Measurements from ENCODE around the gene CDT1. TPM values are rescaled to one million over a fixed set of nuclear protein-coding genes. Genes with fewer than 3 reads are reported as not detected.

CDT1 gene
- total and polyA plus RNA-seq, 10 donors: 1.00 to 17.2 (median 3.6) TPM

- Histone ChIP-seq H3K4me3 (peak overlapping the region in 1 of 8 donors; percentile 11), H3K36me3 (peaks cover 0 to 55% (median 6%) of the 10 kb centered on the region in 6 donors), H3K27me3 (replicated peaks in 1 of 7) (no peaks in the 10 kb centered on the region), H3K27ac (peak overlapping the region; percentile 22 to 73 (median 42)), H3K9me3 (peaks cover 0 to 8% (median 0%) of the 10 kb centered on the region in 8 donors), H3K4me1 (peaks cover 24 to 94% (median 68%) of the 10 kb centered on the region in 6 donors)
- DNase-seq: peak; percentile 88
- intact Hi-C loops (cut with DNase I; ENCODE audit: low total_unique reads): no loop called here
- TF ChIP-seq, protein P1, sequence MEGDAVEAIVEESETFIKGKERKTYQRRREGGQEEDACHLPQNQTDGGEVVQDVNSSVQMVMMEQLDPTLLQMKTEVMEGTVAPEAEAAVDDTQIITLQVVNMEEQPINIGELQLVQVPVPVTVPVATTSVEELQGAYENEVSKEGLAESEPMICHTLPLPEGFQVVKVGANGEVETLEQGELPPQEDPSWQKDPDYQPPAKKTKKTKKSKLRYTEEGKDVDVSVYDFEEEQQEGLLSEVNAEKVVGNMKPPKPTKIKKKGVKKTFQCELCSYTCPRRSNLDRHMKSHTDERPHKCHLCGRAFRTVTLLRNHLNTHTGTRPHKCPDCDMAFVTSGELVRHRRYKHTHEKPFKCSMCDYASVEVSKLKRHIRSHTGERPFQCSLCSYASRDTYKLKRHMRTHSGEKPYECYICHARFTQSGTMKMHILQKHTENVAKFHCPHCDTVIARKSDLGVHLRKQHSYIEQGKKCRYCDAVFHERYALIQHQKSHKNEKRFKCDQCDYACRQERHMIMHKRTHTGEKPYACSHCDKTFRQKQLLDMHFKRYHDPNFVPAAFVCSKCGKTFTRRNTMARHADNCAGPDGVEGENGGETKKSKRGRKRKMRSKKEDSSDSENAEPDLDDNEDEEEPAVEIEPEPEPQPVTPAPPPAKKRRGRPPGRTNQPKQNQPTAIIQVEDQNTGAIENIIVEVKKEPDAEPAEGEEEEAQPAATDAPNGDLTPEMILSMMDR (IDR thresholded peaks at IDR 0.05 in 8 of 11, conservative IDR thresholded peaks at IDR 0.05 in 3 of 11): peak in 1 of 11 experiments; percentile 12
- peak; percentile 44 to 51 (median 46) for TF ChIP-seq POLR2AphosphoS5 (IDR thresholded peaks at IDR 0.05)
- no peak for TF ChIP-seq POLR2A (IDR thresholded peaks at IDR 0.05)
- WGBS, 5 donors: 68 to 83% (median 74%) methylated on average over 22 to 26 of the region's 26 CpGs
These were observed 44.2 kb upstream of the CDT1 start for GRCh38 chr16:88759245-88759975.

DNA sequence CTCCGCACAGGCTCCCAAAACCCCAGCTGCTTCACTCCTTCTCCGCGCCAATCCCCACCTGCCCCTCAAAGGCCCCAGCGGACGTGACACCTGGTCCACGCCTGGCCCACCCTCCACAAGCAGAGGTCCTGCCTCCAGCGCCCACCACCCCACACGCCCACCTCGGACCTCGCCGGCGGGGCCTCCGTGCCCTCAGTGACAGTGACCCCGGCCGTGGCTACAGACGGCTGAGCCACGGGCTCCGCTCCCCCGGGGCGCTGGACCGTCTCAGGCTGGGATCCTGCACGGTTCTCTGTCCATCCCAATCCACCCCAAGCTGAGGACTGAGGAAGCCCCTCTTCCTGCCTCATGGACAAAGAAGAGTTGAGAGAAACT lies 43.6 kb upstream of the CDT1 start:
- H3K27me3 ChIP-seq (replicated peaks in 1 of 7): no peaks in the 10 kb centered on the region
- H3K4me3 ChIP-seq: no peak overlapping the region
- TF ChIP-seq, protein P1 (IDR thresholded peaks at IDR 0.05 in 8 of 11, conservative IDR thresholded peaks at IDR 0.05 in 3 of 11): no peak
- TF ChIP-seq POLR2A (IDR thresholded peaks at IDR 0.05) (no peak), POLR2AphosphoS5 (IDR thresholded peaks at IDR 0.05) (no peak)
- H3K27ac ChIP-seq: peak overlapping the region in 5 of 8 donors; percentile 22 to 73 (median 57)
- peaks cover 22 to 94% (median 68%) of the 10 kb centered on the region in 6 donors for H3K4me1 ChIP-seq
- intact Hi-C loops (cut with DNase I; ENCODE audit: low total_unique reads): no loop called here
- H3K36me3 ChIP-seq: peaks cover 0 to 58% (median 6%) of the 10 kb centered on the region in 6 donors
- H3K9me3 ChIP-seq: peaks cover 0 to 8% (median 0%) of the 10 kb centered on the region in 8 donors
- no peak for DNase-seq
- WGBS, 5 donors: 91 to 96% (median 94%) methylated on average over 21 to 22 of the region's 22 CpGs

DNA sequence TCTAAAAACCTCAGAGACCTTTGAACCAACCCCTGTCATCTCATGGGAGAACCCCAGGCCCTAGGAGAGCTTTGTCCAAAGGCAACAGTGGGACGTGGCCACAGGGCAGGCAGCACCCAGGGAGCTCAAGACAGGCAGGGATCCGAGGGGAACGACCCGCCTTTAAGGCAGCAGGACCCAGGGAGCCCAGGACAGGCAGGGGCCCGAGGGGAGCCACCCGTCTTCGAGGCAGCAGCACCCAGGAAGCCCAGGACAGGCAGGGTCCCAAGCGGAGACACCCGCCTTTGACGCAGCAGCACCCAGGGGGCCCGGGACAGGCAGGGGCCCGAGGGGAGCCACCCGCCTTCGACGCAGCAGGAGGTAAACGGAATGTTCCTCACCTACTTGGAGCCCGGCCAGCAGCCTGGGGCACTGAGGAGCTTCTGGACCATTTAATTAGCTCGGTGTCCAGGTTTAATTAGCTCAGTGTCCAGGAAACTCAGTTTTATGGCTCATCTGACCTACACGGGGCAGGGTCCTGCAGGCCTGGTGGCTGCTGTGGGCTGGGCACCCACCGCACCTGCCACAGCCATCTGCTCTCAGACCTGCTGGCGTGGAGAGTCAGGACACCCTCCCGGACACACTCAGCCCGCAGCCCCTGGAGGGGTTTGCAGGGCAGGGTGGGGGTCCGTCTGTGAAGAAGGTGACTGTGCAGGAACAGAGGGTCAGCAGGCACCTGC lies 43.0 kb upstream of the CDT1 start:
- Histone ChIP-seq H3K4me3 (no peak overlapping the region), H3K27me3 (replicated peaks in 1 of 7) (no peaks in the 10 kb centered on the region), H3K36me3 (peaks cover 0 to 57% (median 6%) of the 10 kb centered on the region in 6 donors), H3K27ac (peak overlapping the region in 3 of 8 donors; percentile 57 to 73 (median 62)), H3K4me1 (peaks cover 22 to 95% (median 67%) of the 10 kb centered on the region in 6 donors), H3K9me3 (peaks cover 0 to 8% (median 0%) of the 10 kb centered on the region in 8 donors)
- DNase-seq: no peak
- TF ChIP-seq POLR2A (IDR thresholded peaks at IDR 0.05): no peak
- peak in 1 of 3 donors; percentile 11 for TF ChIP-seq POLR2AphosphoS5 (IDR thresholded peaks at IDR 0.05)
- TF ChIP-seq, protein P1 (IDR thresholded peaks at IDR 0.05 in 8 of 11, conservative IDR thresholded peaks at IDR 0.05 in 3 of 11): no peak
- intact Hi-C loops (cut with DNase I; ENCODE audit: low total_unique reads): no loop called here
- WGBS, 5 donors: 88 to 94% (median 93%) methylated on average over 16 to 24 of the region's 24 CpGs

- H3K4me1 ChIP-seq: peaks cover 26 to 95% (median 69%) of the 10 kb centered on the region in 6 donors
- WGBS, 5 donors: 90 to 93% (median 91%) methylated on average over 4 to 11 of the region's 11 CpGs
- H3K27ac ChIP-seq: peak overlapping the region in 1 of 8 donors; percentile 27
- intact Hi-C loops (cut with DNase I; ENCODE audit: low total_unique reads): no loop called here
- peaks cover 0 to 8% (median 0%) of the 10 kb centered on the region in 8 donors for H3K9me3 ChIP-seq
- TF ChIP-seq, protein P1 (IDR thresholded peaks at IDR 0.05 in 8 of 11, conservative IDR thresholded peaks at IDR 0.05 in 3 of 11): no peak
- TF ChIP-seq POLR2A (IDR thresholded peaks at IDR 0.05): no peak
- TF ChIP-seq POLR2AphosphoS5 (IDR thresholded peaks at IDR 0.05): no peak
- DNase-seq: no peak
- peaks cover 0 to 55% (median 6%) of the 10 kb centered on the region in 6 donors for H3K36me3 ChIP-seq
- H3K27me3 ChIP-seq (replicated peaks in 1 of 7): no peaks in the 10 kb centered on the region
- H3K4me3 ChIP-seq: no peak overlapping the region
These were observed 42.5 kb upstream of the CDT1 start for GRCh38 chr16:88761143-88761534.

Measured in spleen (tissue), 11 donors.